Stimulated activated CD4-positive, alpha-beta T cell treated with anti-CD3 and anti-CD28 coated beads, Interleukin-2, amount 100 ng/mL, for 4 hours (primary cell): Measurements from ENCODE around the gene RANGAP1.
A peak's percentile ranks its signal among the peaks of the same experiment; 100 is the strongest.

ENCODE experiments used
- DNase-seq: peaks from one replicate; pipeline ENCODE4 v3.0.0-alpha.2; 2020; ENCODE audit warnings: low read depth

The RANGAP1 gene

DNA sequence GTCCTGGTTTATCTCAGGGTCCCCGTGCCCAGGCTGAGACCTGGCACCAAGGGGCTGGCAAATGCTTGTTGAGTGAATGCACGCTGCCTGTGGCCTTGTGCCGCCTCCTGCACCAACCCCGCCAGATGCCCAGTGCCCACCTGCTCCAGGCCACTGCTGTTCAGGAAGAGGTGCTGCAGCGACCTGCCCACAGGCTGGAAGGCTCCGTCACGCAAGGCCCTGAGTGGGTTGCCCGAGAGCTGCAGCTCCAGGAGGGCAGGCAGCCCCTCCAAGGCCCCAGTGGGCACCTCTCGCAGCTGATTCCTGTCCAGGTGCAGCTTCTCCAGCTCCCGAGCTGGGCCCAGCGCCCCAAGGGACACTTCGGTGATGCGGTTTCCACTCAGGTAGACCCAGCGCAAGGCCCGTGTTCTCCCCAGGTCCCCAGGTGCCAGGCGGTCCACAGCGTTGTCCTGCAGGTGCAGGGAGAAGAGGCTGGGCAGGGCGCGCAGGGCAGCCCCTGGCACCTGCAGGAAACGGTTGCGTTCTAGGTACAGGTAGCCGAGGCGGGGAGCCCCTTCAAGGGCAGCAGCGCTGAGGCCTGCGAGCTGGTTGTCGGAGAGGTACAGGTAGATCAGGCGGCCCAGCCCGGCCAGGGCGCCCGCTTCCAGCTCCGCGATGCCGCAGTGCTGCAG, 48.8 kb downstream of the RANGAP1 start:
- DNase-seq, result no peak

DNA sequence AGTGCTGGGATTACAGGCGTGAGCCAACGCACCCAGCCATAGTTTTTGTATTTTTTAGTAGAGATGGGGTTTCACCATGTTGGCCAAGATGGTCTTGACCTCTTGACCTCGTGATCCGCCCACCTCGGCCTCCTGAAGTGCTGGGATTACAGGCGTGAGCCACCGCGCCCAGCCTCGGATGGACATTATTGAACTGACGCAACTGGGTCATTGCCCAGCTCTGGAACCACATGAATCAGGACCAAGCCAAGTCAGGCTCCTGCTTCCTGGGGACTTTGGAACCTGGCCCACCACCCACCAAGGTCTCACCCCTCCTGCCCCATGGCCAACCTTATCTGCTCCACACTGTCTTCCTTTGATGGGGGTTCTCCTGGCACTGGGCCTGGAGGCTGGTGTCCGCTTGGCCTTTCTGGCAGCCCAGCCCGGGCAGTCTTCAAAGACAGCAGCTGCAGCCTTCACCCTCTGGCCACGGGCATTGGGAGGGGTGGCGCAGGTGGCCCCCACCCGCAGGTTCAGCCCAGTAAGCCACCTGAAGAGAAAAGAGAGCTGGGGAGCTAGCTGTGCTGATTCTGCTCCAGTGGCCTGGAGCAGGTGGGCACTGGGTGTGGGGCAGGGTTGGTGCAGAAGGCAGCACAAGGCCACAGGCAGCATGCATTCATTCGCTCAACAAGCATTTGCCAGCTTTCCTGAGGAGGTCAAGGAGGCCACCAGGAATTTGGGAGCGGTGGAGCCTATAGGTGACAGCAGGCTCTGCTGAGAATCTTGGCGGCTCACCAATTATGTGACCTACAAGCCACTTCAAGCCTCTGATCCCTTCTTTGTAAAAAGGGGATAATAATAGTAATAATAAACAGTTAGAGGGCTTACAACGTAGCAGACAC, 50.9 kb downstream of the RANGAP1 start:
- DNase-seq, result no peak

GRCh38 chr22:41231369-41231768, 54.6 kb downstream of the RANGAP1 start:
- no peak for DNase-seq

DNA sequence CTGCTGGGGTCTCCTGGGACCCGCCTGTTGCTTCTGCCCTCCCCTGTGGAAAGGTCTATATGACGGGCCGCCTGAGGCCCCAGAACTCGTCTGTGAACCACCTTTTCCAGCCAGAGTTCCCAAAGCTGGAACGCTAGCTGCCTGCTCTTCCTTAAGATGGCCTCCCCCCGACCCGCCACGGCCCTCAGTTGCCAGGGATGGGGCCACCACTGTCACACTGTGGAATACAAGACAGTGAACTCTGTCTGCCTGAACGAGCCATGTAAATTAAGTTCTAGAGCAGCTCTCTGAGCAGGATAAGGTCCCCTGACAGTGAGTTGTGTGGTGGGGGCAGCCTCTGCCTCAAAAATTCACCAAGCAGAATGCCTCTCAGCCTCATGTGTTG, 55.6 kb downstream of the RANGAP1 start:
- no peak for DNase-seq

- DNase-seq, result no peak
Observed at GRCh38 chr22:41229730-41230400, 56.1 kb downstream of the RANGAP1 start.

DNA sequence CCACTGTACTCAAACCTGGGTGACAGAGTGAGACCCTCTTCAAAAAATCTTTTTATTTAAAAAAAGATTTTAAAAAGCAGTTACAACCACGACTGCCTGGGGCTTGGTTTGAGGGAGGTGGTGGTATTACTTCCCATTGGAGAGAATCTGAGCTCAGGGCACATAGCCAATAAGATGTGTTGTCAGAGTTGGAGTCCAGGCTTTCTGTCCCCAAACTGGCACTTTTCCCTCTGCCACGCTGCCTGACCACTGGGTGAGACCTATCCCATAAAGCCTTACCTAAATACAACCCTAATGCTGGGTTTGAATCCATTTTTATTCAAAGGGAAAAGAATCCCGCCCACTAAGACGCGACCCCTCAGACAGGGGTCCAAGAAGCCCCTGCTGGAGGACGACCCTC, 56.8 kb downstream of the RANGAP1 start:
- no peak for DNase-seq

DNA sequence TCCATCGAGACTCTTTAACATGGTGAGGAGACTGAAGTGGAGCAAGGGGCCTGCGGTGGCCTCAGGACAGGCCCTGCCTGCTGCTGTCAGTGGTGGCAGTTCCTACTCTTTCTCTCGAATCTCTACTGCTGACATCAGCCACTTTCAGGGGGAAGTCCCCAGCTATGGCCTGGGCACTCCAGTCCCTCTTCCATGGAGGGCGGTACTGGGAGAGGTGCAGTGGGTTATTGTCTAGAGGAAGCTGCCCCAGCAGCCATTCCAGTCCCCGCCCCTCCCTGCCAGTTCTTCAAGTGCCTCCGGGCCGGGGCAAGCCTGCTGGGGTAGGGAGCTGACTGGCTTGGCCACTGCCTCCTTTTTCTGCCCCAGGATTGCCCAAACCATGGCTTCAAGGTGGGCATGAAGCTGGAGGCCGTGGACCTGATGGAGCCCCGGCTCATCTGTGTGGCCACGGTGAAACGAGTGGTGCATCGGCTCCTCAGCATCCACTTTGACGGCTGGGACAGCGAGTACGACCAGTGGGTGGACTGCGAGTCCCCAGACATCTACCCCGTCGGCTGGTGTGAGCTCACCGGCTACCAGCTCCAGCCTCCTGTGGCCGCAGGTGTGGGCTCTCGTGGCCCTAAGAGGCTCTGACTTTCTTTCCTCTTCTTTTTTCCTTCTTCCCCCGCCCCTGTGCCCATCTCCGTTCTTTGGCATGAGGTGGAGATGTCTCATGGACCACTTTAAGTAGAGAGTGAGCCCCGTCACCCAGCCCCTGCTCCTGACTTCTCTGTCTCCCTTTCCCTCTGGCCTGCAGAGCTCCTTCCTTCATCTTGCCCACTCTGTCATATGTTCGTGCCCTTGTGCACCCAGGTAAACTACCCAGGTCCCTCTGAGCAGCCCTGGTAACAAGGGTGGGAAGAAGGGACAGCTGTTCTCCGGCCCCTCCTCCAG, 59.0 kb downstream of the RANGAP1 start:
- DNase-seq, result no peak

DNA sequence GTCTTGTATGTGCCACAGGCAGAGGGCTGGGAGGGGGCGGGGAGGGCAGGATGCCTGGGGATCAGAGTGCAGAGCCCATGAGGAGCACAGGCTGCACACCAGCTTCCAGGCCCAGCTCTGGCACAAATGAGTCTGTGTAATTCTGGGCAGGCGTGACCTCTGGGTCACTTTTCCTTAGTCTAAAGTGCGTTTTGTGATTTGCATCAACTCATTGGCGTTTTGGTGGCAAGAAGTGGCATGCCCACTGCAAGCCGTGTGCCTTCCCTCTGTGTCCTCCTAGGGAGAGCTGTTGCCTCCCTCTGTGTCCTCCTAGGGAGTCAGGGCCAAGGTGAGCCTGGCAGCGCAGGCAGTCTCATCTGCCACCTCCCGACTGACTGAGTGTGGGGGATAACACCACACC, 62.5 kb downstream of the RANGAP1 start:
- no peak for DNase-seq

- no peak for DNase-seq
Observed at GRCh38 chr22:41222846-41223507, 63.0 kb downstream of the RANGAP1 start.

- DNase-seq, result peak; percentile 4
Observed at GRCh38 chr22:41217553-41218157, 68.3 kb downstream of the RANGAP1 start.

- DNase-seq, result no peak
Observed at GRCh38 chr22:41216984-41217383, 69.0 kb downstream of the RANGAP1 start.

DNA sequence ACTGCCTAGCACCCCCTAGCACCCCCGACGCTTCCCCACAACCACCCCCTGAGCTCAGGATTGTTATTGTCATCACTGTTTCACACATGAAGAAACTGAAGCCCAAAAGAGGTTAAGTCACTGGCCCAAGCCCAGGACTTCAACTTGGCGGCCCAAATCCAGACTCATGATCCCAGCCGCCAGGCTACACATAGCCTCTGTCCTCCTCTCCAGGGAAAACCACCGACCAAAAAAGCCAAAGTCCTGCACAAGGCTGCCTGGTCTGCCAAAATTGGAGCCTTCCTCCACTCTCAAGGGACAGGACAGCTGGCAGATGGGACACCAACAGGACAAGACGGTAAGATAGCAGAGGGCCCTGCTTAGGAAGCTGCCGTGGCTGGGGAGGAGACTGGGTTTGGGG, 70.1 kb downstream of the RANGAP1 start:
- no peak for DNase-seq

- no peak for DNase-seq
Observed at GRCh38 chr22:41215409-41215808, 70.6 kb downstream of the RANGAP1 start.

DNA sequence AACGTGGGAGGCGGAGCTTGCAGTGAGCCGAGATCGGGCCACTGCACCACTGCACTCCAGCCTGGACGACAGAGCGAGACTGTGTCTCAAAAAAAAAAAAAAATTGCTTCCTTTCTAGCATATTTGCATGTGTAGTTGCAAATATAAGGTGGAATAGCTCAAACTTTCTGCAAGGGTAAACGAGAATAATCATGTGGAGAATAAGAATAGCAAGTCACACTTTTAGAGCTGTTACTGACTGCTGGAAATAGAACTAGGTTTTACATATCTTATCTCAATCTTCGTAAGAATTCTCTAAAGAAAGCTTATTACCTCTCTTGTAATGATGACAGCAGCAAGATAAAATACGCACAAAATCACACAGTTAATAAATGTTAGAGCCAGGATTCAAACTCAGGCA, 79.3 kb downstream of the RANGAP1 start:
- DNase-seq, result no peak

GRCh38 chr22:41204992-41205900, 80.7 kb downstream of the RANGAP1 start, which contains the start of gene L3MBTL2:
L3MBTL2 (plus strand) TSS chr22:41205312; CDS start chr22:41205363, 51 bp downstream.
- DNase-seq, result peak; percentile 98

DNA sequence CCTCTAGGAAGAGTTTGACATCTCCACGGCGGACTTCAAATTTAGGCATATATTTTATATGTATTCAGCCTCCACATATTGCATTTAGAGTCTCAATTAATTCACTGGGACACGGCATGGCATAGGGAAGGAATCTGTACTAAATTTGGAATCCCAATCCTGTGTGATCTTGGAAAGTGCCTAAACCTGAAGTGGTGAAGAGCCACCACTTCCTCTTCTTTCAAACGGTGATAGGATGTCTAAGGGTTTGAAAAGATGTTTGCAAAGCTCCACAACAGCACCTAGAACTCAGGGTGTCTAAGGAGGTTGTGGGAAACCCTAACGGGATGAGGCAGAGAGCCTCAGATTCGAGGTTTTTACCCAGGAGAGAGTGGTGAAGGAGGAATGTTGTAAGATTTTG, 81.9 kb downstream of the RANGAP1 start:
- DNase-seq, result no peak

- no peak for DNase-seq
Observed at GRCh38 chr22:41203118-41203517, 82.9 kb downstream of the RANGAP1 start.

GRCh38 chr22:41201141-41201540, 84.8 kb downstream of the RANGAP1 start:
- no peak for DNase-seq

- peak; percentile 43 for DNase-seq
Observed at GRCh38 chr22:41198027-41198580, 87.9 kb downstream of the RANGAP1 start.
